Upper lobe of left lung (tissue), 4 donors: Measurements from ENCODE around the gene ZIC5.
"Not testable (repeated sequence)": the region's sequence is repeated elsewhere in the genome, so short reads cannot be mapped to it uniquely, and the experiment has no call there.

Experiments
- CTCF ChIP-seq, 6 experiments: fragments of 450-650 bp in 4 of 6; fragments of 200-600 bp in 2 of 6; sonication (generic) in 2 of 6; IDR thresholded peaks; one replicate each; pipeline ENCODE4 v1.5.1; 2016 to 2019; ENCODE audit warnings: antibody characterized with exemption in 6 of 6
- POLR2AphosphoS5 ChIP-seq, 2 donors: sonication (generic); formaldehyde crosslinking; IDR thresholded peaks; one replicate each; pipeline ENCODE4 v1.5.1; 2017; ENCODE audit warnings: antibody characterized with exemption in 2 of 2

- not testable (repeated sequence) for TF ChIP-seq POLR2AphosphoS5, CTCF (IDR thresholded peaks at IDR 0.05)
Observed at GRCh38 chr13:99945515-99945914, 26.1 kb downstream of the ZIC5 start.
